K562 (cell line): Measurements from ENCODE around the gene KDF1. TPM values are rescaled to one million over a fixed set of nuclear protein-coding genes. Genes with fewer than 3 reads are reported as not detected.
A peak's percentile ranks its signal among the peaks of the same experiment; 100 is the strongest.

Experiments used
- ARNT ChIP-seq, 2 experiments: fragments of 450-650 bp; IDR thresholded peaks; 2 replicates each; pipeline ENCODE4 v1.6.1; 2016; ENCODE audit warnings: mild to moderate bottlenecking in 1 of 2
- BRF1 ChIP-seq: IDR thresholded peaks from 3 replicates; pipeline ENCODE4 v1.6.1; 2011; ENCODE audit warnings: borderline replicate concordance, mild to moderate bottlenecking; ENCODE audit not compliant: insufficient read length; ENCODE audit errors: extremely low read depth
- CBFA2T3 ChIP-seq: fragments of 450-650 bp; IDR thresholded peaks from 2 replicates; pipeline ENCODE4 v1.6.1; 2017
- CEBPB ChIP-seq: fragments of 450-650 bp; IDR thresholded peaks from 2 replicates; pipeline ENCODE4 v1.6.1; 2016; ENCODE audit warnings: missing genetic modification characterization, missing compliant biosample characterization
- GMEB1 ChIP-seq: fragments of 250-450 bp; sonication (Bioruptor Pico); IDR thresholded peaks from 2 replicates; pipeline ENCODE4 v1.4.0; 2020; ENCODE audit warnings: mild to moderate bottlenecking
- JUN ChIP-seq, 2 experiments: sonication (generic) in 1 of 2; formaldehyde crosslinking in 1 of 2; IDR thresholded peaks; 2 replicates each; pipeline versions ENCODE4 v1.6.1 to v1.8.0; 2012 to 2022; ENCODE audit warnings: borderline replicate concordance in 2 of 2, mild to moderate bottlenecking in 2 of 2, improper control_type of control experiment in 1 of 2, low read depth in 1 of 2, low read length in 1 of 2, missing genetic modification reagents in 1 of 2
- NELFE ChIP-seq: IDR thresholded peaks from 2 replicates; pipeline ENCODE4 v1.6.1; 2011; ENCODE audit warnings: mild to moderate bottlenecking; ENCODE audit not compliant: insufficient read depth, insufficient read length
- NEUROD1 ChIP-seq: fragments of 150-350 bp; IDR thresholded peaks from 2 replicates; pipeline ENCODE4 v1.6.1; 2014; ENCODE audit warnings: borderline replicate concordance, low read length, low read depth; ENCODE audit not compliant: partially characterized antibody
- SAP30 ChIP-seq: fragments of 200-600 bp; sonication (generic); IDR thresholded peaks from 2 replicates; pipeline ENCODE4 v1.6.1; 2012; ENCODE audit warnings: borderline replicate concordance, low read depth, mild to moderate bottlenecking, moderate library complexity, low read length, control low read depth, inconsistent platforms; ENCODE audit not compliant: insufficient read depth, poor library complexity, severe bottlenecking
- SOX6 ChIP-seq: fragments of 450-650 bp; IDR thresholded peaks from 2 replicates; pipeline ENCODE4 v1.6.1; 2014; ENCODE audit warnings: mild to moderate bottlenecking
- TEAD2 ChIP-seq: fragments of 450-650 bp; IDR thresholded peaks from 2 replicates; pipeline ENCODE4 v1.6.1; 2016; ENCODE audit warnings: missing genetic modification characterization, control low read depth, missing compliant biosample characterization
- TEAD4 ChIP-seq, 2 experiments: sonication (generic) in 1 of 2; formaldehyde crosslinking in 1 of 2; IDR thresholded peaks; 2 replicates each; pipeline versions ENCODE4 v1.6.1 to v1.8.0; 2012 to 2022; ENCODE audit warnings: borderline replicate concordance in 1 of 2, inconsistent platforms in 1 of 2, low read length in 1 of 2, mild to moderate bottlenecking in 1 of 2, missing genetic modification reagents in 1 of 2
- ZBED1 ChIP-seq: IDR thresholded peaks from 2 replicates; pipeline ENCODE4 v1.6.1; 2014
- ZFP30 ChIP-seq: fragments of 250-450 bp; sonication (Bioruptor Pico); IDR thresholded peaks from 2 replicates; pipeline ENCODE4 v1.8.0; 2022; ENCODE audit warnings: moderate library complexity, mild to moderate bottlenecking, inconsistent platforms, borderline replicate concordance
- polyA plus RNA-seq, 8 experiments: library from polyadenylated mRNA; depleted of rRNA in 4 of 8; stranded (reverse) in 5 of 8; unstranded in 3 of 8; fragments of >200 nt; fragmentation: Nextera tagmentation in 2 of 8; fragmentation: Illumina TruSeq in 1 of 8; extraction: Ambion mirVana in 2 of 8; extraction: Trizol in 1 of 8; gene quantifications; 2 replicates each; pipeline versions ENCODE4 v1.2.1 to v1.2.3, GENCODE V29; 2011 to 2014; ENCODE audit warnings: inconsistent platforms in 1 of 8, missing spikeins in 1 of 8
- total RNA-seq, 7 experiments: library from RNA; depleted of rRNA in 6 of 7; stranded (reverse); fragments of >200 nt in 6 of 7; fragmentation: Illumina TruSeq in 2 of 7; extraction: Trizol in 2 of 7; gene quantifications; 2 replicates each; pipeline versions ENCODE4 v1.2.1 to v1.2.3, GENCODE V29; 2011 to 2021; ENCODE audit warnings: low replicate concordance in 1 of 7
- TF ChIP-seq, protein P1 (sequence below): fragments of 450-650 bp; conservative IDR thresholded peaks from 2 replicates; pipeline ENCODE4 v1.6.1; 2016; ENCODE audit warnings: missing genetic modification characterization, low read depth, mild to moderate bottlenecking, control low read depth, missing compliant biosample characterization
- TF ChIP-seq, protein P2 (sequence below): fragments of 450-650 bp; IDR thresholded peaks from 2 replicates; pipeline ENCODE4 v1.6.1; 2017; ENCODE audit warnings: antibody characterized with exemption, mild to moderate bottlenecking

The KDF1 gene
- total and polyA plus RNA-seq, 9 of the 15 experiments (the other 6 are each of a cell fraction or from before 2014, with no cell fraction given): 0.38 to 1.9 (median 0.83) TPM

DNA sequence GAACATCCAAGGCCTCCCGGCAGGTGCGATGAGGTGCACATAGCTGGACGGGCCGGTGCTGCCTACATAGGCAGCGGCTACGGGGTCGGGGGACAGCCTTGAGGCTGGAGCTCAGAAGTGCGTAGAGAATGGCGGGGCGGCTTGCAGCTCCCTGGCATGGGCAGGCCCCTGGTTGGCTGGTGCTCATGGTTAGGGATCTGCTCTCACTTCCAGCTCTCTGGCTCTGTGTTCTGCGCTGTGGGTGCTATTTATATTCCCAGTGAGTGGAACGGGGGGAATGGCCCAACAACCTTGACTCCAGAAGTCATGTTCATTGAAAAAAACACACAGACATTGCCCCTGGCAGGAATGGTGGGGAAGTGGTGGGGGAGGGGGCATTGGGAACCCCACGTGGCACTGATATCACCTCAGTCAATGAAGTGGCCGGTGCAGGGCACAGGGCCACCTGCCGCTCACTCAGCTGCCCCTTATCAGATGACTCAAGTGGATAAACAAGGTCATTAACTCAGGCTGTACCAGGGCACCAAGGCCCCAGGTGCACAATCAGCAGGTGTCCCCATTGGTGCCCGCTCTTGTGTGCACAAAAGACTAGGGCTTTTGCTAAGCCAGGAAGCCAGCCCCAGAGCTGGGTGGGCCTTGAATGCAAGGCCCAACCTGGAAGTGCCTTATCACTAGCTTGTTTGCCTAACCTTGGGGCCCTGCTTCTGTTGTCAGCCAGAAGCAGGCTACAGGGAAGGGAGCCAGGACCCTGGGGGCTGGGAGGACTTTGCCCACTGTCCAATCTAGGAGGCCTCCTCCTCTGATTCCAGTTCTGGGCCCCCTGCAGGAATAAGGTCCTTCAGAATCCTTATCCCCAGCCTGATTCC is 46.3 kb downstream of the KDF1 start, which contains the start of gene NR0B2 (continued):
- TF ChIP-seq, protein P1, sequence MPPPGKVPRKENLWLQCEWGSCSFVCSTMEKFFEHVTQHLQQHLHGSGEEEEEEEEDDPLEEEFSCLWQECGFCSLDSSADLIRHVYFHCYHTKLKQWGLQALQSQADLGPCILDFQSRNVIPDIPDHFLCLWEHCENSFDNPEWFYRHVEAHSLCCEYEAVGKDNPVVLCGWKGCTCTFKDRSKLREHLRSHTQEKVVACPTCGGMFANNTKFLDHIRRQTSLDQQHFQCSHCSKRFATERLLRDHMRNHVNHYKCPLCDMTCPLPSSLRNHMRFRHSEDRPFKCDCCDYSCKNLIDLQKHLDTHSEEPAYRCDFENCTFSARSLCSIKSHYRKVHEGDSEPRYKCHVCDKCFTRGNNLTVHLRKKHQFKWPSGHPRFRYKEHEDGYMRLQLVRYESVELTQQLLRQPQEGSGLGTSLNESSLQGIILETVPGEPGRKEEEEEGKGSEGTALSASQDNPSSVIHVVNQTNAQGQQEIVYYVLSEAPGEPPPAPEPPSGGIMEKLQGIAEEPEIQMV: no peak
- no peak for TF ChIP-seq ARNT (IDR thresholded peaks at IDR 0.05)
- no peak for TF ChIP-seq ZBED1
- no peak for TF ChIP-seq BRF1
- no peak for TF ChIP-seq CEBPB (tag)
- no peak for TF ChIP-seq SAP30
- no peak for TF ChIP-seq JUN (IDR thresholded peaks at IDR 0.05; ENCODE audit: borderline replicate concordance, low read depth, low read length)
- no peak for TF ChIP-seq JUN (CRISPR knock-in tag; IDR thresholded peaks at IDR 0.05; ENCODE audit: borderline replicate concordance)
- TF ChIP-seq NELFE: no peak
- TF ChIP-seq SOX6: peak; percentile 47; the same call in 1 of the 2 replicates
- TF ChIP-seq CBFA2T3: peak; percentile 76
- TF ChIP-seq, protein P2, sequence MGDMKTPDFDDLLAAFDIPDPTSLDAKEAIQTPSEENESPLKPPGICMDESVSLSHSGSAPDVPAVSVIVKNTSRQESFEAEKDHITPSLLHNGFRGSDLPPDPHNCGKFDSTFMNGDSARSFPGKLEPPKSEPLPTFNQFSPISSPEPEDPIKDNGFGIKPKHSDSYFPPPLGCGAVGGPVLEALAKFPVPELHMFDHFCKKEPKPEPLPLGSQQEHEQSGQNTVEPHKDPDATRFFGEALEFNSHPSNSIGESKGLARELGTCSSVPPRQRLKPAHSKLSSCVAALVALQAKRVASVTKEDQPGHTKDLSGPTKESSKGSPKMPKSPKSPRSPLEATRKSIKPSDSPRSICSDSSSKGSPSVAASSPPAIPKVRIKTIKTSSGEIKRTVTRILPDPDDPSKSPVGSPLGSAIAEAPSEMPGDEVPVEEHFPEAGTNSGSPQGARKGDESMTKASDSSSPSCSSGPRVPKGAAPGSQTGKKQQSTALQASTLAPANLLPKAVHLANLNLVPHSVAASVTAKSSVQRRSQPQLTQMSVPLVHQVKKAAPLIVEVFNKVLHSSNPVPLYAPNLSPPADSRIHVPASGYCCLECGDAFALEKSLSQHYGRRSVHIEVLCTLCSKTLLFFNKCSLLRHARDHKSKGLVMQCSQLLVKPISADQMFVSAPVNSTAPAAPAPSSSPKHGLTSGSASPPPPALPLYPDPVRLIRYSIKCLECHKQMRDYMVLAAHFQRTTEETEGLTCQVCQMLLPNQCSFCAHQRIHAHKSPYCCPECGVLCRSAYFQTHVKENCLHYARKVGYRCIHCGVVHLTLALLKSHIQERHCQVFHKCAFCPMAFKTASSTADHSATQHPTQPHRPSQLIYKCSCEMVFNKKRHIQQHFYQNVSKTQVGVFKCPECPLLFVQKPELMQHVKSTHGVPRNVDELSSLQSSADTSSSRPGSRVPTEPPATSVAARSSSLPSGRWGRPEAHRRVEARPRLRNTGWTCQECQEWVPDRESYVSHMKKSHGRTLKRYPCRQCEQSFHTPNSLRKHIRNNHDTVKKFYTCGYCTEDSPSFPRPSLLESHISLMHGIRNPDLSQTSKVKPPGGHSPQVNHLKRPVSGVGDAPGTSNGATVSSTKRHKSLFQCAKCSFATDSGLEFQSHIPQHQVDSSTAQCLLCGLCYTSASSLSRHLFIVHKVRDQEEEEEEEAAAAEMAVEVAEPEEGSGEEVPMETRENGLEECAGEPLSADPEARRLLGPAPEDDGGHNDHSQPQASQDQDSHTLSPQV: peak; percentile 94
- peak; percentile 26; the same call in 1 of the 2 replicates for TF ChIP-seq GMEB1
- TF ChIP-seq TEAD2 (tag): no peak
- TF ChIP-seq TEAD4 (IDR thresholded peaks at IDR 0.05; ENCODE audit: low read length): no peak
- no peak for TF ChIP-seq TEAD4 (CRISPR knock-in tag; IDR thresholded peaks at IDR 0.05; ENCODE audit: borderline replicate concordance)
- no peak for TF ChIP-seq ZFP30 (CRISPR knock-in tag)
- peak; percentile 16 for TF ChIP-seq NEUROD1
